ENCODE measurements around the gene IDUA. TPM values are rescaled to one million over a fixed set of nuclear protein-coding genes. Genes with fewer than 3 reads are reported as not detected.

Gene IDUA
- polyA plus RNA-seq, 1 experiment: 13.2 TPM

- no peak for DNase-seq (ENCODE audit: low read depth)
- Histone ChIP-seq H3K4me3 (ENCODE audit: low read depth, low read length) (no peak overlapping the region), H3K36me3 (ENCODE audit: control insufficient read depth, insufficient read depth, low read length) (peaks cover 37% of the 10 kb centered on the region), H3K27me3 (ENCODE audit: control insufficient read depth, insufficient read depth, low read length) (no peaks in the 10 kb centered on the region)
- ChIA-PET POLR2A (no interaction called here), CTCF (no interaction called here)
- no peak for TF ChIP-seq CTCF (IDR thresholded peaks at IDR 0.05; ENCODE audit: insufficient read depth, low read depth, low read length)
These were observed 26.1 kb upstream of the IDUA start for GRCh38 chr4:960636-961350.

GRCh38 chr4:961351-962230 lies 25.3 kb upstream of the IDUA start:
- H3K4me3 ChIP-seq (ENCODE audit: low read depth, low read length): no peak overlapping the region
- H3K27me3 ChIP-seq (ENCODE audit: control insufficient read depth, insufficient read depth, low read length): no peaks in the 10 kb centered on the region
- no peak for TF ChIP-seq CTCF (IDR thresholded peaks at IDR 0.05; ENCODE audit: insufficient read depth, low read depth, low read length)
- ChIA-PET POLR2A (no interaction called here), CTCF (no interaction called here)
- peaks cover 42% of the 10 kb centered on the region for H3K36me3 ChIP-seq (ENCODE audit: control insufficient read depth, insufficient read depth, low read length)
- DNase-seq (ENCODE audit: low read depth): no peak

DNA sequence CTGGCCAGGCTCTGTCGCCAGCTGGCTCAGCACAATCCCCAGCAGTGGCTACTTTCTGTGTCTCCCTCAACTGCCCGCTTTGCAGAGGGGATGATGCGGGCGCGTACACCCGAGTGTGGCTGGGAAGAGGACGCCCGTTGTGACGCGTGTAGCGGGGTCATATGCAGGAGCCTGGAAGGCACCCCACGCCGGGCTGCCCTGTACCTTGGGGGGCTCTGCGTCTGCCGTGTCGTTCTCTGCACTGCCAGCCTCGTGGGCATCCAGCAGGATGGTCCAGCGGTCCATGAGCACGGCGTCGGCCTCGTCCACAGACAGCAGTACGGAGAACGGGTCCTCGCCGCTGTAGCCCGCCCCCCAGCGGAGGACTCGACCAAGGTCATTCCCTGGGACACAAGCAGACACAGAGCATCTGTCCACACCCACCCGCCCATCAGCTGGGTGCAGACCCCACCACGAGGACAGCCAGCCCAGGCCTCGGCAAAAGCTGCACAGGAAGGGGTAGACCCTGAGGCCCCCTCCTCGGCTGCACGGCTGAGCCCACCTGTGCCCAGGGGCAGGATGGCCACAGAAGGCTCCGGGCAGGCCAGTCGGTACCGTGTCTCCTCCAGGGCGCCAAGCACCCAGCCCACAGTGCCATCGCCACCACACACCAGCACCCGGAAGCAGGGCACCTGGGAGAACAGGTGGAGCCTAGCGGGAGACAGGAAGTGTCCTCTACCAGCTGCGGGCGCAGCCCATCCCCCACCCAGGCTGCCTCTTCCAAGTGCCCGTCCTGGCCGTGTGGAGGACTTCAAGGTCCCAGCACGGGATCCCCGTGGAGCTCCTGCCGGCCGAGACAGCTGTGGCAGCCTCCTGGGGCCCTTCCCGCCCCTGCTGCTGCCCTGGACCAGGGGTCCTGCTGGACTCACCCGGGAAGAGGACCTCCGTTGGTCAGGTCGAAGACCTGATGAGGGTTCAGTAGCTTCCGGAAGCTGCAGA lies 24.3 kb upstream of the IDUA start:
- peaks cover 46% of the 10 kb centered on the region for H3K36me3 ChIP-seq (ENCODE audit: control insufficient read depth, insufficient read depth, low read length)
- no peak overlapping the region for H3K4me3 ChIP-seq (ENCODE audit: low read depth, low read length)
- no peak for TF ChIP-seq CTCF (IDR thresholded peaks at IDR 0.05; ENCODE audit: insufficient read depth, low read depth, low read length)
- ChIA-PET CTCF (no interaction called here), POLR2A (no interaction called here)
- no peaks in the 10 kb centered on the region for H3K27me3 ChIP-seq (ENCODE audit: control insufficient read depth, insufficient read depth, low read length)
- DNase-seq (ENCODE audit: low read depth): no peak

GRCh38 chr4:963276-964225 lies 23.3 kb upstream of the IDUA start:
- Histone ChIP-seq H3K4me3 (ENCODE audit: low read depth, low read length) (no peak overlapping the region), H3K27me3 (ENCODE audit: control insufficient read depth, insufficient read depth, low read length) (no peaks in the 10 kb centered on the region), H3K36me3 (ENCODE audit: control insufficient read depth, insufficient read depth, low read length) (peaks cover 41% of the 10 kb centered on the region)
- CTCF ChIA-PET: no interaction called here
- TF ChIP-seq CTCF (IDR thresholded peaks at IDR 0.05; ENCODE audit: insufficient read depth, low read depth, low read length): no peak
- DNase-seq (ENCODE audit: low read depth): no peak
- POLR2A ChIA-PET: no interaction called here
